Measurements from ENCODE around the gene RAB3B. TPM values are rescaled to one million over a fixed set of nuclear protein-coding genes. Genes with fewer than 3 reads are reported as not detected.

Gene RAB3B
- total RNA-seq, 2 experiments from 2014 or later, result 0.06 to 0.08 TPM

DNA sequence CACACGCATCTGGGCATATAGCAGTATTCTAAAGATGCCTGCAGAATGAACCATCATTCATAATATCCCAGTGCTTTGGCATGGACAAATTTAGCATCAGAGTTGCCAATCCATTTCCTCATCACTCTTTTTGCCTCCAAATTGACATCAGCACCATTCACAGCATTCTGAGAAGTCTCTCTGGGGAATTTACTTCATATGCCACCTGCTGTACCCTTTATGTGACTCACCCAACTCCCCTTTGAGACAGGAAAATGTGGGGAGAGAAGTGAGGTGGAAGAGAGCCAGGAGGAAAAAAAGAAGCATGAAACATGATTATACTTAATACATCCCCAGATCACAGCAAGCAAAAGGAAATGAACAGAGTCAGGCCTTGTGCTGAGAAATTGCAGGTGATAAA is 37.4 kb downstream of the RAB3B start:
- no peak for DNase-seq
- H3K27me3 Mint-ChIP-seq, result peaks cover 4% of the 10 kb centered on the region
- no peaks in the 10 kb centered on the region for H3K9me3 Mint-ChIP-seq
- no peaks in the 10 kb centered on the region for H3K36me3 Mint-ChIP-seq
- H3K27ac Mint-ChIP-seq, result no peak overlapping the region
- peaks cover 8% of the 10 kb centered on the region for H3K4me1 Mint-ChIP-seq
- H3K4me3 Mint-ChIP-seq, result no peak overlapping the region

GRCh38 chr1:51952638-51953037 is 37.9 kb downstream of the RAB3B start:
- H3K4me1 Mint-ChIP-seq, result peaks cover 8% of the 10 kb centered on the region
- no peak overlapping the region for H3K27ac Mint-ChIP-seq
- H3K27me3 Mint-ChIP-seq, result peaks cover 4% of the 10 kb centered on the region
- DNase-seq, result no peak
- no peaks in the 10 kb centered on the region for H3K36me3 Mint-ChIP-seq
- no peak overlapping the region for H3K4me3 Mint-ChIP-seq
- H3K9me3 Mint-ChIP-seq, result no peaks in the 10 kb centered on the region

GRCh38 chr1:51950701-51951100 is 39.8 kb downstream of the RAB3B start:
- H3K9me3 Mint-ChIP-seq, result no peaks in the 10 kb centered on the region
- H3K27ac Mint-ChIP-seq, result no peak overlapping the region
- peaks cover 8% of the 10 kb centered on the region for H3K4me1 Mint-ChIP-seq
- no peaks in the 10 kb centered on the region for H3K36me3 Mint-ChIP-seq
- no peak overlapping the region for H3K4me3 Mint-ChIP-seq
- DNase-seq, result no peak
- peaks cover 4% of the 10 kb centered on the region for H3K27me3 Mint-ChIP-seq

- Mint-ChIP-seq H3K9me3 (no peaks in the 10 kb centered on the region), H3K4me1 (peaks cover 8% of the 10 kb centered on the region), H3K27me3 (peaks cover 4% of the 10 kb centered on the region), H3K36me3 (no peaks in the 10 kb centered on the region), H3K4me3 (no peak overlapping the region), H3K27ac (no peak overlapping the region)
- no peak for DNase-seq
Observed at GRCh38 chr1:51949014-51949702, 41.3 kb downstream of the RAB3B start.

GRCh38 chr1:51948491-51948915 is 42.0 kb downstream of the RAB3B start:
- no peak for DNase-seq
- H3K9me3 Mint-ChIP-seq, result no peaks in the 10 kb centered on the region

DNA sequence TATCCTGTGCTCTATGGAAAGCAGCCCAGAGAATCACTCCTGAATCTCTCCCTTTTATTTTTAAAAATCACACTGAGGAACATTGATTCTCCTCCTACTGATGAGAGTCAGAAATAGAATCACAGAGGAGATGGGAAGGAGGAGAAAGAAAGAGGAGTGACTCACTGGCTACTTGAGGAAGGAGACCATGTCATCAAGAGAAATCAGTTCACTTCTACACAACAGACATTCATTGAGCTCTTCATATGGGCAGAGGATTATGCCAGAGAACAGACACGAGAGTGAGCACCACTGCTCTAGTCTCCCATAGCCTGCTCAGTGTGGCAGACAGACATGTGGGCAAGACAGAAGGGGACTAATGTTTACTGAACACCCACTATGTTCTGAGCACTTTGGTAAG is 44.2 kb downstream of the RAB3B start:
- Mint-ChIP-seq H3K36me3 (no peaks in the 10 kb centered on the region), H3K4me3 (no peak overlapping the region), H3K4me1 (no peaks in the 10 kb centered on the region), H3K27ac (no peak overlapping the region), H3K27me3 (peaks cover 4% of the 10 kb centered on the region), H3K9me3 (peaks cover 7% of the 10 kb centered on the region)
- DNase-seq, result no peak

More at GRCh38 chr1:51948491-51948915, 42.0 kb downstream of the RAB3B start:
- H3K27ac Mint-ChIP-seq, result no peak overlapping the region
- H3K36me3 Mint-ChIP-seq, result no peaks in the 10 kb centered on the region
- peaks cover 4% of the 10 kb centered on the region for H3K27me3 Mint-ChIP-seq
- H3K4me1 Mint-ChIP-seq, result peaks cover 8% of the 10 kb centered on the region
- H3K4me3 Mint-ChIP-seq, result no peak overlapping the region

GRCh38 chr1:51945591-51945990 is 44.9 kb downstream of the RAB3B start:
- Mint-ChIP-seq H3K4me3 (no peak overlapping the region), H3K27me3 (peaks cover 4% of the 10 kb centered on the region), H3K9me3 (peaks cover 11% of the 10 kb centered on the region), H3K4me1 (no peaks in the 10 kb centered on the region), H3K36me3 (no peaks in the 10 kb centered on the region), H3K27ac (no peak overlapping the region)
- DNase-seq, result no peak

GRCh38 chr1:51942281-51942680 is 48.2 kb downstream of the RAB3B start:
- Mint-ChIP-seq H3K9me3 (peaks cover 11% of the 10 kb centered on the region), H3K27me3 (no peaks in the 10 kb centered on the region), H3K36me3 (no peaks in the 10 kb centered on the region), H3K4me1 (no peaks in the 10 kb centered on the region), H3K27ac (no peak overlapping the region), H3K4me3 (no peak overlapping the region)
- DNase-seq, result no peak

GRCh38 chr1:51941528-51941927 is 49.0 kb downstream of the RAB3B start:
- no peak for DNase-seq
- no peak overlapping the region for H3K4me3 Mint-ChIP-seq
- H3K36me3 Mint-ChIP-seq, result no peaks in the 10 kb centered on the region
- no peak overlapping the region for H3K27ac Mint-ChIP-seq
- H3K9me3 Mint-ChIP-seq, result peaks cover 11% of the 10 kb centered on the region
- no peaks in the 10 kb centered on the region for H3K27me3 Mint-ChIP-seq
- no peaks in the 10 kb centered on the region for H3K4me1 Mint-ChIP-seq

DNA sequence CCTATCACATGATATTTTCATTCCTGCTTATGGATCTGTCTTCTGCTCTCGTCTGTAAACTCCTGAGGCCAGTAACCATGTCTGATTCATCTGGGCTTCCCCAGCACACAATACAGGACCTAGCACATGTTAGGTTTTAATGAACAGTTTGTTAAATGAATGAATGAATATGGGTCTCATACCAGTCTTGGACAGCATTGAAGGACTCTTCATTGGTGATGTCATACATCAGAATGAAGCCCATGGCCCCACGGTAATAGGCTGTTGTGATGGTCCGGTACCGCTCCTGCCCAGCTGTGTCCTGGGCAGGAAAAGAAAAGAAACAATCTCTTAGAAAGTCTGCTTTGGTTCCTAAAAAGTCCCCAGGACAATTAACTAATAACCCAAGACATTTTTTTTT is 53.4 kb downstream of the RAB3B start:
- Mint-ChIP-seq H3K36me3 (no peaks in the 10 kb centered on the region), H3K4me3 (no peak overlapping the region), H3K27ac (no peak overlapping the region), H3K9me3 (peaks cover 11% of the 10 kb centered on the region), H3K4me1 (no peaks in the 10 kb centered on the region), H3K27me3 (no peaks in the 10 kb centered on the region)
- DNase-seq, result no peak

DNA sequence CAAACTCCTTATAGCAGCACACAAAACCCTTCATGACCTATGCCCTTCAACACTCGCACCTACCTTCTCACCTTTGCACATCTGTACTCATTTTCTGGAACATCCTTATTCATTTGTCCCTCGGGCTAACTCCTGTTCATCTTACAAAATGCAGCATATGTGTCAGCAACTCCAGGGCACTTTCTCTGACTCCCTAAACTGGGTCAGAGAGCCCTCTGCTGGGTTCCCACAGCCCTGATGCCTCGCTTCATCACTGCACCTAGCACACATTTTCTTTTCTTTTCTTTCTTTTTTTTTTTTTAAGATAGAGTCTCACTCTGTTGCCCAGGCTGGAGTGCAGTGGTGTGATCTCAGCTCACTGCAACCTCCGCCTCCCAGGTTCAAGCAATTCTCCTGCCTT is 54.0 kb downstream of the RAB3B start:
- Mint-ChIP-seq H3K4me3 (no peak overlapping the region), H3K27me3 (no peaks in the 10 kb centered on the region), H3K9me3 (peaks cover 6% of the 10 kb centered on the region), H3K36me3 (no peaks in the 10 kb centered on the region), H3K4me1 (no peaks in the 10 kb centered on the region), H3K27ac (no peak overlapping the region)
- no peak for DNase-seq

DNA sequence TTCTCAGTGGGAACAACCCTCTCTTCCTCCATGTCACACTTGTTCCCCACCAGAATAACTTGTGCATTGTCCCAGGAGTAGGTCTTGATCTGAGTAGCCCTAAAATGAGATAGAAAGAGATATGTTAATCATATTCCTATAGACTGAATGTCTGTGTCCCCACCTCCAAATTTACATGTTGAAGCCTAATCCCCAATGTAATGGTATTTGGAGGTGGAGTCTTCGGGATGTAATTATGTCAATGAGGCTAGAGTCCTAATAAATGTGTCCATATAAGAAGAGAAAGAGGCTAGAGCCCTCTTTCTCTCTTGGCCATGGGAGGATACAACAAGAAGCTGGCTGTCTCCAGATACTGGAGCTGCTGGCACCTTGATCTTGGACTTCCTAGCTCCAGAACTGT is 57.2 kb downstream of the RAB3B start:
- Mint-ChIP-seq H3K4me1 (no peaks in the 10 kb centered on the region), H3K27ac (no peak overlapping the region), H3K36me3 (no peaks in the 10 kb centered on the region), H3K9me3 (no peaks in the 10 kb centered on the region), H3K27me3 (no peaks in the 10 kb centered on the region), H3K4me3 (no peak overlapping the region)
- DNase-seq, result no peak

DNA sequence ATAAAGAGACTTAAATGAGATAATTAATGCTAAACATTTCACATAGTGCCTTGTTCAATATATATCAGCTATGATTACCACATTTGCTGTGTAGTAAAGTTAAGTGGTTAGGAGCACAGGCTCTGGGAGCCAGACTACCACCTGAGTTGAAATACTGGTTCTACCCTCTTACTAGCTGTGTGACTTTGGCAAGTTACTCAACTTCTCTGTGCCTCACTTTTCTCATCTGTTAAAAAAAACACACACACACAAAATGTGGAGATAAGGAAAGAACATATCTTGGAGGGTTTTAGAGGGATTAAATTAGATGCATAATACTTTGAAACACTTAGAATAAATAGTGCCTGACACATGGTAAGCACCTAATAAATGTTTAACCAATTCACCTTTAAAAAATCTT is 60.2 kb downstream of the RAB3B start:
- Mint-ChIP-seq H3K4me1 (no peaks in the 10 kb centered on the region), H3K9me3 (no peaks in the 10 kb centered on the region), H3K36me3 (no peaks in the 10 kb centered on the region), H3K27me3 (no peaks in the 10 kb centered on the region), H3K4me3 (no peak overlapping the region), H3K27ac (no peak overlapping the region)
- no peak for DNase-seq

DNA sequence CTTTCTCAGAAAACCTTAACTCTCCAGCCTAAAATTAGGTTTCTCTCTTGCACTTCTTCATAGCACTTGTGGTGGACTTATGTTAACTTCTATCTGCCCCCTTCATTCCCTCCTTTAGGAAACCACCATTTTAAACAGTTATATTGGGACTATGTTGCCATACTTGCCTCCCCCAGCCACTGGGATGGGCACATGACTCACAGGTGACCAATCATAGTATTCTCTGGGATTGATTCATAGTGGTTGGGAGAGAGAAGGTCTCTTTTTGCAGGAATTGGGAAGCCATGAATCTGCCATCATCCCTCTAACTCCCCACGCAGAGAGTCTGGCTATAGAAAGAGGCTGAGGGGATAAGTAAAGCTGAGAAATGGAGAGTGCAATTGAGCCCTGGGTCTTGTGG is 61.6 kb downstream of the RAB3B start:
- H3K4me3 Mint-ChIP-seq, result no peak overlapping the region
- no peaks in the 10 kb centered on the region for H3K4me1 Mint-ChIP-seq
- H3K27me3 Mint-ChIP-seq, result no peaks in the 10 kb centered on the region
- H3K36me3 Mint-ChIP-seq, result no peaks in the 10 kb centered on the region
- H3K9me3 Mint-ChIP-seq, result no peaks in the 10 kb centered on the region
- H3K27ac Mint-ChIP-seq, result no peak overlapping the region
- DNase-seq, result no peak

- DNase-seq, result no peak
- no peaks in the 10 kb centered on the region for H3K36me3 Mint-ChIP-seq
- no peak overlapping the region for H3K27ac Mint-ChIP-seq
- no peaks in the 10 kb centered on the region for H3K9me3 Mint-ChIP-seq
- H3K4me3 Mint-ChIP-seq, result no peak overlapping the region
- no peaks in the 10 kb centered on the region for H3K4me1 Mint-ChIP-seq
- H3K27me3 Mint-ChIP-seq, result no peaks in the 10 kb centered on the region
Observed at GRCh38 chr1:51927029-51927428, 63.5 kb downstream of the RAB3B start.

DNA sequence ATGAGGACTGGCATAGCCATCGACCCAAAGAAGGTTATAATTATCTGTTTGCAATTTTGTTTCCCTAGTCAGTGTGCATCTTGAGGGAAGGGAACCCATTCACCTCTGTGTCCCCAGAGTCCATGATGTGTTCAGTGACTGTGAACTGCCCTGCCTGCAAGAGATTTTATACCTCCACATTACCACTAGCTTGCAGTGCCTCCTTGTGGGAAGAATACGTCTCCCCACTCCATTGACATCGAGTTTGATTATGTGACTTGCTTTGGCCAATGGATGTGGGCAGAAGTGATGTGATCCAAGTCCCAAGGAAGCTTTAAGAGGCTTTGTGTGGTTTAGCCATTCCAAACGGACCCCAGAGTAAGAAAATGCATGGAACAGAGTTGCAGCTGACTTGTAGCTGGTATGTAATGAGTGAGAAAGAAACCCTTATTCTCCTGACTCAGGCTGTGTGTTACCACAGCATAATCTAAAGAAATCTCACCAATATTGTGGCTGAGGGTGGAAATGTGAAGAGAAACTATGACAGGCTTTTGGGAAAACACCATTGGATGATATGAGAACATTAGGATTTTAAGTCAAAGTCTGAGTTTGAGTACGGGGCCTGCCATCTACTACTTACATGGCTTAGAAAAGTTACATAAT is 64.2 kb downstream of the RAB3B start:
- no peaks in the 10 kb centered on the region for H3K4me1 Mint-ChIP-seq
- no peaks in the 10 kb centered on the region for H3K9me3 Mint-ChIP-seq
- no peak overlapping the region for H3K4me3 Mint-ChIP-seq
- no peak overlapping the region for H3K27ac Mint-ChIP-seq
- no peaks in the 10 kb centered on the region for H3K36me3 Mint-ChIP-seq
- H3K27me3 Mint-ChIP-seq, result no peaks in the 10 kb centered on the region
- no peak for DNase-seq

All from activated naive CD8-positive, alpha-beta T cell treated with anti-CD3 and anti-CD28 coated beads for 36 hours (primary cell).